ENCODE results near the gene TTC39C. TPM values are rescaled to one million over a fixed set of nuclear protein-coding genes. Genes with fewer than 3 reads are reported as not detected.

Gene TTC39C
- total RNA-seq, 3 donors from 2014 or later = 8.1 to 14.6 (median 13.2) TPM

DNA sequence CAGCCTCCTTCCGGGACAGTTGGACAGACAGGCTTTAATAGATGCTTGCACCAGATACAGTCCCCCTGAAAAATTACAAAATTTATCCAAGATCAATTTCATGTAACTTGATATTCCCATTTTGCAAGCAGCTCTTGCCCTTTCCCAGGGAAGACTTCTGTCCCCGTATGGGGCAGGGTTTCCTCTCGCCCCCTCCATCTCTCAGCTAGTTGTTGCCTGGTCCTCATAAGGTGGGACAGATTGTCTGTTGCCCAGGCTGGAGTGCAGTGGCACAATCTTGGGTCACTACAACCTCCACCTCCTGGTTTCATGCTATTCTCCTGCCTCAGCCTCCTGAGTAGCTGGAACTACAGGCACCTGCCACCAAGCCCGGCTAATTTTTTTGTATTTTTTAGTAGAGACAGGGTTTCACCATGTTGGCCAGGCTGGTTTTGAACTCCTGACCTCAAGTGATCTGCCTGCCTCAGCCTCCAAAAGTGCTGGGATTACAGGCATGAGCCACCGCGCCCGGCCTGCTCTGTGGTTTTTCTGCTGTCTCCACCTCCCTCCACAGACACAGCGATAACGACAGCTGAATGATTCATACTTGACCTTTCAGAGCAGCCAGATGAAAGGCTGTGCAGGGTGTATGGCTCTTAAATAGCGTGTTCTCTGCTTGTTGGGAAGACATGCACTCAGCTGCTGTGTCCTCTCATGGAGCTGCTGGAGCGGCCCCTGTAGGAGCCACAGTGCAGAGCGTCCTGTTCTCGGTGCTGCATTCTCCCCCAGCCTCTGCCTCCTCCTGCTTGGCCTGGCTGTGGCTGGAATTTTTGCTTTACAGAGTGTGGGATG is 61.4 kb downstream of the TTC39C start:
- intact Hi-C loops (cut with DNase I, micrococcal nuclease) = no loop called here
- H3K4me3 ChIP-seq = no peak overlapping the region
- H3K4me1 ChIP-seq (ENCODE audit: low read depth) = peaks cover 15% of the 10 kb centered on the region
- no peaks in the 10 kb centered on the region for H3K36me3 ChIP-seq (ENCODE audit: low read depth)
- TF ChIP-seq, protein P1, sequence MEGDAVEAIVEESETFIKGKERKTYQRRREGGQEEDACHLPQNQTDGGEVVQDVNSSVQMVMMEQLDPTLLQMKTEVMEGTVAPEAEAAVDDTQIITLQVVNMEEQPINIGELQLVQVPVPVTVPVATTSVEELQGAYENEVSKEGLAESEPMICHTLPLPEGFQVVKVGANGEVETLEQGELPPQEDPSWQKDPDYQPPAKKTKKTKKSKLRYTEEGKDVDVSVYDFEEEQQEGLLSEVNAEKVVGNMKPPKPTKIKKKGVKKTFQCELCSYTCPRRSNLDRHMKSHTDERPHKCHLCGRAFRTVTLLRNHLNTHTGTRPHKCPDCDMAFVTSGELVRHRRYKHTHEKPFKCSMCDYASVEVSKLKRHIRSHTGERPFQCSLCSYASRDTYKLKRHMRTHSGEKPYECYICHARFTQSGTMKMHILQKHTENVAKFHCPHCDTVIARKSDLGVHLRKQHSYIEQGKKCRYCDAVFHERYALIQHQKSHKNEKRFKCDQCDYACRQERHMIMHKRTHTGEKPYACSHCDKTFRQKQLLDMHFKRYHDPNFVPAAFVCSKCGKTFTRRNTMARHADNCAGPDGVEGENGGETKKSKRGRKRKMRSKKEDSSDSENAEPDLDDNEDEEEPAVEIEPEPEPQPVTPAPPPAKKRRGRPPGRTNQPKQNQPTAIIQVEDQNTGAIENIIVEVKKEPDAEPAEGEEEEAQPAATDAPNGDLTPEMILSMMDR (IDR thresholded peaks at IDR 0.05) = no peak
- ATAC-seq (peak; percentile 99), DNase-seq (peak; percentile 64 to 71 (median 70))
- no peaks in the 10 kb centered on the region for H3K9me3 ChIP-seq

- DNase-seq = no peak
- H3K4me1 ChIP-seq (ENCODE audit: low read depth) = peaks cover 14% of the 10 kb centered on the region
- H3K4me3 ChIP-seq = no peak overlapping the region
- intact Hi-C loops (cut with DNase I, micrococcal nuclease) = no loop called here
- no peak for ATAC-seq
- TF ChIP-seq, protein P1 (IDR thresholded peaks at IDR 0.05) = no peak
- H3K9me3 ChIP-seq = no peaks in the 10 kb centered on the region
- no peaks in the 10 kb centered on the region for H3K36me3 ChIP-seq (ENCODE audit: low read depth)
These were observed 62.4 kb downstream of the TTC39C start for GRCh38 chr18:24076950-24077349.

GRCh38 chr18:24078391-24078790 is 63.8 kb downstream of the TTC39C start:
- DNase-seq = no peak
- Histone ChIP-seq H3K4me1 (ENCODE audit: low read depth) (peaks cover 12% of the 10 kb centered on the region), H3K9me3 (no peaks in the 10 kb centered on the region), H3K4me3 (no peak overlapping the region), H3K36me3 (ENCODE audit: low read depth) (no peaks in the 10 kb centered on the region)
- TF ChIP-seq, protein P1 (IDR thresholded peaks at IDR 0.05) = no peak
- intact Hi-C loops (cut with DNase I, micrococcal nuclease) = no loop called here
- no peak for ATAC-seq

DNA sequence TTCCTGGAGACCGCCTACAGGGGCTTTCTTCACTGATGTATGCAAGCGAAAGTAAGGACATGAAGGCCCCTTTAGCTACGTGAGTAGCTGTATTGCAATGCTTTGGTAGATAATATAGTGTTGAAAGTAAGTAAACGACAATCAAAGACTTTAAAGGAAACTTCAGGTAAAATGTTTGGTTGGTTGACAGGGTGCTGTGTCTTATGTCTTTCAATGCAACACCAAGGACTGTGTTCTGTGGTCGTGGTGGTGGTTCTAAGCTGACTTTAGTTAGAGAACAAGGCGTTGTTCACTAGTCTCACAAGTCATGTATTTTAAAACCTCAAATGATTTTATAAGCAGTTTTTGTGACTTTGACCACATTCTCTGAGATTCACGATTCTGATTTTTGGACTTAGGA is 66.3 kb downstream of the TTC39C start:
- Histone ChIP-seq H3K36me3 (ENCODE audit: low read depth) (no peaks in the 10 kb centered on the region), H3K4me3 (no peak overlapping the region), H3K9me3 (no peaks in the 10 kb centered on the region), H3K4me1 (ENCODE audit: low read depth) (peaks cover 7% of the 10 kb centered on the region)
- intact Hi-C loops (cut with DNase I, micrococcal nuclease) = no loop called here
- TF ChIP-seq, protein P1 (IDR thresholded peaks at IDR 0.05) = no peak
- DNase-seq (no peak), ATAC-seq (no peak)

DNA sequence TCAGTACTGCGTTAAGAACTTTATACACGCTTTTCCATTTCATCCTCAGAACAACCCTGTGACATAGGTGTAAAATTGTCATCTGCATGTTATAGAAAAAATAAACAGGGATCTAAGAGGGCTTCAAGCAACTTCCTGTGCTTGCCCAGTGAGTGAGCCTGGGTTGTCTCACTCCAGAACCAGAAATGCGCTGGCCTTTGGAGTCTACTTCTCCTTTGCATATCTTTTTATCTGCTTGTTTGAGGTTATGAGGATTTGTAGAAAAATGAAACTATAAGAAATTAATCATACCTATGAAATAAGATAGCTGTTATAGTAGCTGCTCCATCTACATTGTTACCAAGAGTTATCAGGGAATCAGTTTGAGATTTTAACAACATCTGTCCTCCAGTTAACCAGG is 69.0 kb downstream of the TTC39C start:
- TF ChIP-seq, protein P1 (IDR thresholded peaks at IDR 0.05) = no peak
- H3K9me3 ChIP-seq = no peaks in the 10 kb centered on the region
- DNase-seq (no peak), ATAC-seq (no peak)
- H3K4me3 ChIP-seq = no peak overlapping the region
- no peaks in the 10 kb centered on the region for H3K4me1 ChIP-seq (ENCODE audit: low read depth)
- no peaks in the 10 kb centered on the region for H3K36me3 ChIP-seq (ENCODE audit: low read depth)
- intact Hi-C loops (cut with DNase I, micrococcal nuclease) = no loop called here

Measured in mucosa of descending colon (tissue), 3 donors.